ENCODE results near the gene FARSB. TPM values are rescaled to one million over a fixed set of nuclear protein-coding genes. Genes with fewer than 3 reads are reported as not detected.

FARSB gene
- total RNA-seq, 1 experiment from 2014 or later = 31.0 TPM

DNA sequence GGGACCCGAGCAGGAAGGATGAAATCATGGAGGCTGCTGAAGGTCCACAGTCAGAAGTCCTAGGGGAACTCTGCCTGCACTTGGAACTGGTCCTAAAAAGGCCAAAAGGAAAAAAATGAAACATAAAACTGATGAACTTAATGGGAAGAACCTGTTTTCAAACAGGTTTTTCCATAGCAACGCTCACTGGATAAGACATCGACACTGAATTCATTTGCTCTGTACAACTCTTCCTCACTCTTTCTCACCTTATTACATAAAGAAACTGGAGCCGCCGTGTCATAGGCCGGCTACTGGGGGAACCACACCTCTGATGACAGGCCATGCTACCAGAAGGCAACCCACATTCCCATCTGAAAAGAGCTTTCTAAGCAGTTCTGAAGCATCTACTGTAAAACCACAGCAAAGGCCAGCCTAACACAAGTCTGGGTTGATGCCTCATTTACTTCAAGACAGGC, 83.6 kb downstream of the FARSB start:
- DNase-seq (ENCODE audit: low spot score) = no peak
- no peak for ATAC-seq
- Mint-ChIP-seq H3K4me3 (no peak overlapping the region), H3K27ac (no peak overlapping the region), H3K4me1 (peaks cover 15% of the 10 kb centered on the region), H3K36me3 (peaks cover 12% of the 10 kb centered on the region; the same call in 1 of the 2 replicates), H3K27me3 (ENCODE audit: low read depth) (no peaks in the 10 kb centered on the region), H3K9me3 (no peaks in the 10 kb centered on the region)
- TF ChIP-seq ZNF423 (CRISPR knock-in tag; IDR thresholded peaks at IDR 0.05) (no peak), MLX (CRISPR knock-in tag; IDR thresholded peaks at IDR 0.05) (no peak), CBFB (CRISPR knock-in tag; IDR thresholded peaks at IDR 0.05; ENCODE audit: low read depth) (no peak), ZSCAN18 (CRISPR knock-in tag; IDR thresholded peaks at IDR 0.05) (no peak)
- TF ChIP-seq, protein P1, sequence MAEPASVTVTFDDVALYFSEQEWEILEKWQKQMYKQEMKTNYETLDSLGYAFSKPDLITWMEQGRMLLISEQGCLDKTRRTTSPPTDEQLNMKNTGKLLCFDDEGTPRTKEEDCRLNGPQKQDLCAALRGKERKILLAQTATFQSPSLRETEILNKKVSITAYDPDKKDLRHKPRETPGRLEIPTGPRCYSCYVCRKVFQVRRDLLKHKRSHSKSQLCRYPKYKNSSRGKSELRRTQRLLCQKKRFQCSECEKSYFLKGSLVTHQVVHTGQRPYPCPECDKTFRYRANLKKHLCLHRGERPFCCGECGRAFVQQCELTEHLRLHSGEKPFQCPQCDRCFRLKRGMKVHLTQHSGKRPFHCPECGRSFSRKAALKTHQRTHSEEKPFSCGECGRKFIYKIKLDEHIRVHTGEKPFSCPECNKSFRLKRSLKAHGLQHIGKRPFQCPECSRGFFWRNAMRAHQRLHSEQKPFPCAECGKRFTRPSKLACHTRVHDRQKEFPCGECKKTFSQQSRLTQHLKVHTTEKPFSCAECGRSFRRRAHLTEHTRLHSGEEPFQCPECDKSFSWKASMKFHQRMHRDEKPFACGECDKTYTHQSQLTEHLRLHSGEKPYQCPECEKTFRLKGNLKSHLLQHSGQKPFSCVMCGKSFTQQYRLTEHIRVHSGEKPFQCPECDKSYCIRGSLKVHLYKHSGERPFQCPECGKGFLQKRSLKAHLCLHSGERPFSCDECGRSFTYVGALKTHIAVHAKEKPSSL (CRISPR knock-in tag; conservative IDR thresholded peaks at IDR 0.05) = no peak
- TF ChIP-seq, protein P2, sequence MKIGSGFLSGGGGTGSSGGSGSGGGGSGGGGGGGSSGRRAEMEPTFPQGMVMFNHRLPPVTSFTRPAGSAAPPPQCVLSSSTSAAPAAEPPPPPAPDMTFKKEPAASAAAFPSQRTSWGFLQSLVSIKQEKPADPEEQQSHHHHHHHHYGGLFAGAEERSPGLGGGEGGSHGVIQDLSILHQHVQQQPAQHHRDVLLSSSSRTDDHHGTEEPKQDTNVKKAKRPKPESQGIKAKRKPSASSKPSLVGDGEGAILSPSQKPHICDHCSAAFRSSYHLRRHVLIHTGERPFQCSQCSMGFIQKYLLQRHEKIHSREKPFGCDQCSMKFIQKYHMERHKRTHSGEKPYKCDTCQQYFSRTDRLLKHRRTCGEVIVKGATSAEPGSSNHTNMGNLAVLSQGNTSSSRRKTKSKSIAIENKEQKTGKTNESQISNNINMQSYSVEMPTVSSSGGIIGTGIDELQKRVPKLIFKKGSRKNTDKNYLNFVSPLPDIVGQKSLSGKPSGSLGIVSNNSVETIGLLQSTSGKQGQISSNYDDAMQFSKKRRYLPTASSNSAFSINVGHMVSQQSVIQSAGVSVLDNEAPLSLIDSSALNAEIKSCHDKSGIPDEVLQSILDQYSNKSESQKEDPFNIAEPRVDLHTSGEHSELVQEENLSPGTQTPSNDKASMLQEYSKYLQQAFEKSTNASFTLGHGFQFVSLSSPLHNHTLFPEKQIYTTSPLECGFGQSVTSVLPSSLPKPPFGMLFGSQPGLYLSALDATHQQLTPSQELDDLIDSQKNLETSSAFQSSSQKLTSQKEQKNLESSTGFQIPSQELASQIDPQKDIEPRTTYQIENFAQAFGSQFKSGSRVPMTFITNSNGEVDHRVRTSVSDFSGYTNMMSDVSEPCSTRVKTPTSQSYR (CRISPR knock-in tag; IDR thresholded peaks at IDR 0.05) = no peak
- CTCF ChIA-PET = no interaction called here
- POLR2A ChIA-PET = no interaction called here

- H3K27me3 Mint-ChIP-seq (ENCODE audit: low read depth) = no peaks in the 10 kb centered on the region; the same call in 1 of the 2 replicates
- H3K4me3 Mint-ChIP-seq = no peak overlapping the region
- ATAC-seq = no peak
- peaks cover 12% of the 10 kb centered on the region; the same call in 1 of the 2 replicates for H3K36me3 Mint-ChIP-seq
- no peak for DNase-seq (ENCODE audit: low spot score)
- peaks cover 13% of the 10 kb centered on the region for H3K4me1 Mint-ChIP-seq
- no peaks in the 10 kb centered on the region for H3K9me3 Mint-ChIP-seq
- H3K27ac Mint-ChIP-seq = no peak overlapping the region
- POLR2A ChIA-PET = no interaction called here
- CTCF ChIA-PET = interaction anchor here (0.9 to 1.9 kb wide), 4 partner anchors 8 to 531 kb away, joined by 3 to 13 read pairs (median 3); no protein-coding TSS in a partner anchor
- TF ChIP-seq, protein P3, sequence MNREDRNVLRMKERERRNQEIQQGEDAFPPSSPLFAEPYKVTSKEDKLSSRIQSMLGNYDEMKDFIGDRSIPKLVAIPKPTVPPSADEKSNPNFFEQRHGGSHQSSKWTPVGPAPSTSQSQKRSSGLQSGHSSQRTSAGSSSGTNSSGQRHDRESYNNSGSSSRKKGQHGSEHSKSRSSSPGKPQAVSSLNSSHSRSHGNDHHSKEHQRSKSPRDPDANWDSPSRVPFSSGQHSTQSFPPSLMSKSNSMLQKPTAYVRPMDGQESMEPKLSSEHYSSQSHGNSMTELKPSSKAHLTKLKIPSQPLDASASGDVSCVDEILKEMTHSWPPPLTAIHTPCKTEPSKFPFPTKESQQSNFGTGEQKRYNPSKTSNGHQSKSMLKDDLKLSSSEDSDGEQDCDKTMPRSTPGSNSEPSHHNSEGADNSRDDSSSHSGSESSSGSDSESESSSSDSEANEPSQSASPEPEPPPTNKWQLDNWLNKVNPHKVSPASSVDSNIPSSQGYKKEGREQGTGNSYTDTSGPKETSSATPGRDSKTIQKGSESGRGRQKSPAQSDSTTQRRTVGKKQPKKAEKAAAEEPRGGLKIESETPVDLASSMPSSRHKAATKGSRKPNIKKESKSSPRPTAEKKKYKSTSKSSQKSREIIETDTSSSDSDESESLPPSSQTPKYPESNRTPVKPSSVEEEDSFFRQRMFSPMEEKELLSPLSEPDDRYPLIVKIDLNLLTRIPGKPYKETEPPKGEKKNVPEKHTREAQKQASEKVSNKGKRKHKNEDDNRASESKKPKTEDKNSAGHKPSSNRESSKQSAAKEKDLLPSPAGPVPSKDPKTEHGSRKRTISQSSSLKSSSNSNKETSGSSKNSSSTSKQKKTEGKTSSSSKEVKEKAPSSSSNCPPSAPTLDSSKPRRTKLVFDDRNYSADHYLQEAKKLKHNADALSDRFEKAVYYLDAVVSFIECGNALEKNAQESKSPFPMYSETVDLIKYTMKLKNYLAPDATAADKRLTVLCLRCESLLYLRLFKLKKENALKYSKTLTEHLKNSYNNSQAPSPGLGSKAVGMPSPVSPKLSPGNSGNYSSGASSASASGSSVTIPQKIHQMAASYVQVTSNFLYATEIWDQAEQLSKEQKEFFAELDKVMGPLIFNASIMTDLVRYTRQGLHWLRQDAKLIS (CRISPR knock-in tag; IDR thresholded peaks at IDR 0.05; ENCODE audit: borderline replicate concordance) = no peak
- TF ChIP-seq ZMAT4 (CRISPR knock-in tag; IDR thresholded peaks at IDR 0.05) (no peak), NFATC4 (CRISPR knock-in tag; IDR thresholded peaks at IDR 0.05) (no peak), SP1 (CRISPR knock-in tag; conservative IDR thresholded peaks at IDR 0.05) (no peak), NR2C2 (CRISPR knock-in tag; IDR thresholded peaks at IDR 0.05) (no peak), TEAD4 (CRISPR knock-in tag; IDR thresholded peaks at IDR 0.05) (no peak), ZNF121 (CRISPR knock-in tag; IDR thresholded peaks at IDR 0.05) (no peak), IRF2 (CRISPR knock-in tag; IDR thresholded peaks at IDR 0.05; ENCODE audit: borderline replicate concordance, low read depth) (no peak), ZBTB21 (CRISPR knock-in tag; IDR thresholded peaks at IDR 0.05; ENCODE audit: borderline replicate concordance) (no peak)
- TF ChIP-seq, protein P4, sequence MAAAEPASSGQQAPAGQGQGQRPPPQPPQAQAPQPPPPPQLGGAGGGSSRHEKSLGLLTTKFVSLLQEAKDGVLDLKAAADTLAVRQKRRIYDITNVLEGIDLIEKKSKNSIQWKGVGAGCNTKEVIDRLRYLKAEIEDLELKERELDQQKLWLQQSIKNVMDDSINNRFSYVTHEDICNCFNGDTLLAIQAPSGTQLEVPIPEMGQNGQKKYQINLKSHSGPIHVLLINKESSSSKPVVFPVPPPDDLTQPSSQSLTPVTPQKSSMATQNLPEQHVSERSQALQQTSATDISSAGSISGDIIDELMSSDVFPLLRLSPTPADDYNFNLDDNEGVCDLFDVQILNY (CRISPR knock-in tag; IDR thresholded peaks at IDR 0.05) = no peak
- TF ChIP-seq, protein P5, sequence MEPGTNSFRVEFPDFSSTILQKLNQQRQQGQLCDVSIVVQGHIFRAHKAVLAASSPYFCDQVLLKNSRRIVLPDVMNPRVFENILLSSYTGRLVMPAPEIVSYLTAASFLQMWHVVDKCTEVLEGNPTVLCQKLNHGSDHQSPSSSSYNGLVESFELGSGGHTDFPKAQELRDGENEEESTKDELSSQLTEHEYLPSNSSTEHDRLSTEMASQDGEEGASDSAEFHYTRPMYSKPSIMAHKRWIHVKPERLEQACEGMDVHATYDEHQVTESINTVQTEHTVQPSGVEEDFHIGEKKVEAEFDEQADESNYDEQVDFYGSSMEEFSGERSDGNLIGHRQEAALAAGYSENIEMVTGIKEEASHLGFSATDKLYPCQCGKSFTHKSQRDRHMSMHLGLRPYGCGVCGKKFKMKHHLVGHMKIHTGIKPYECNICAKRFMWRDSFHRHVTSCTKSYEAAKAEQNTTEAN (CRISPR knock-in tag; IDR thresholded peaks at IDR 0.05) = no peak
- TF ChIP-seq, protein P6, sequence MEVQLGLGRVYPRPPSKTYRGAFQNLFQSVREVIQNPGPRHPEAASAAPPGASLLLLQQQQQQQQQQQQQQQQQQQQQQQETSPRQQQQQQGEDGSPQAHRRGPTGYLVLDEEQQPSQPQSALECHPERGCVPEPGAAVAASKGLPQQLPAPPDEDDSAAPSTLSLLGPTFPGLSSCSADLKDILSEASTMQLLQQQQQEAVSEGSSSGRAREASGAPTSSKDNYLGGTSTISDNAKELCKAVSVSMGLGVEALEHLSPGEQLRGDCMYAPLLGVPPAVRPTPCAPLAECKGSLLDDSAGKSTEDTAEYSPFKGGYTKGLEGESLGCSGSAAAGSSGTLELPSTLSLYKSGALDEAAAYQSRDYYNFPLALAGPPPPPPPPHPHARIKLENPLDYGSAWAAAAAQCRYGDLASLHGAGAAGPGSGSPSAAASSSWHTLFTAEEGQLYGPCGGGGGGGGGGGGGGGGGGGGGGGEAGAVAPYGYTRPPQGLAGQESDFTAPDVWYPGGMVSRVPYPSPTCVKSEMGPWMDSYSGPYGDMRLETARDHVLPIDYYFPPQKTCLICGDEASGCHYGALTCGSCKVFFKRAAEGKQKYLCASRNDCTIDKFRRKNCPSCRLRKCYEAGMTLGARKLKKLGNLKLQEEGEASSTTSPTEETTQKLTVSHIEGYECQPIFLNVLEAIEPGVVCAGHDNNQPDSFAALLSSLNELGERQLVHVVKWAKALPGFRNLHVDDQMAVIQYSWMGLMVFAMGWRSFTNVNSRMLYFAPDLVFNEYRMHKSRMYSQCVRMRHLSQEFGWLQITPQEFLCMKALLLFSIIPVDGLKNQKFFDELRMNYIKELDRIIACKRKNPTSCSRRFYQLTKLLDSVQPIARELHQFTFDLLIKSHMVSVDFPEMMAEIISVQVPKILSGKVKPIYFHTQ (CRISPR knock-in tag; IDR thresholded peaks at IDR 0.05) = no peak
Measured at GRCh38 chr2:222569826-222570225, 86.1 kb downstream of the FARSB start.
